Astrocyte (in vitro differentiated cells and primary cell): Measurements from ENCODE around the gene SOAT2.

Experiments
- EZH2 ChIP-seq: IDR thresholded peaks from 2 replicates; pipeline ENCODE4 v1.6.1; 2012; ENCODE audit warnings: mild to moderate bottlenecking, low read length, inconsistent platforms; ENCODE audit not compliant: insufficient read depth
- TF ChIP-seq, protein P1 (sequence below): IDR thresholded peaks from 2 replicates; pipeline ENCODE4 v1.5.1; 2011; ENCODE audit warnings: low read depth, mild to moderate bottlenecking, inconsistent platforms, low read length, moderate library complexity; ENCODE audit not compliant: insufficient read depth

DNA sequence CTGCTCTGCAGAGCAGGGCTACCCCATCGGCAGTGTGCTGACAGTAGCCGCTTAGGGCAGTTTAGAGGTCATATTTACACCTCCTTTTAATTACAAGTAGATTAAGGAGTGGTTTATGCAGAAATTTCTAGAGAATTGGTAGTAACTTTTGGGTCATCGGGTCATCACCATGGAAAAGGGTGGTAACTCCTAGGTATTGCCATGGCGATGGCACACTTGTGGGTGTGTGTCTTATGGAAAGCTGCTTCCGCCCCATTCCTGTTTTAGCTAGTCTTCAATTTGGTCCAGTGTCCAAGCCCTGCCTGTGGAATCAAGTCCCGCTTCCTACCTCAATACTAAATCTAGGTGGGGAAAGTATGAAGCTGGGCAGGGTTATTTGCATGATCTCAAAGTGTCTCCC, 47.8 kb downstream of the SOAT2 start:
- TF ChIP-seq, protein P1, sequence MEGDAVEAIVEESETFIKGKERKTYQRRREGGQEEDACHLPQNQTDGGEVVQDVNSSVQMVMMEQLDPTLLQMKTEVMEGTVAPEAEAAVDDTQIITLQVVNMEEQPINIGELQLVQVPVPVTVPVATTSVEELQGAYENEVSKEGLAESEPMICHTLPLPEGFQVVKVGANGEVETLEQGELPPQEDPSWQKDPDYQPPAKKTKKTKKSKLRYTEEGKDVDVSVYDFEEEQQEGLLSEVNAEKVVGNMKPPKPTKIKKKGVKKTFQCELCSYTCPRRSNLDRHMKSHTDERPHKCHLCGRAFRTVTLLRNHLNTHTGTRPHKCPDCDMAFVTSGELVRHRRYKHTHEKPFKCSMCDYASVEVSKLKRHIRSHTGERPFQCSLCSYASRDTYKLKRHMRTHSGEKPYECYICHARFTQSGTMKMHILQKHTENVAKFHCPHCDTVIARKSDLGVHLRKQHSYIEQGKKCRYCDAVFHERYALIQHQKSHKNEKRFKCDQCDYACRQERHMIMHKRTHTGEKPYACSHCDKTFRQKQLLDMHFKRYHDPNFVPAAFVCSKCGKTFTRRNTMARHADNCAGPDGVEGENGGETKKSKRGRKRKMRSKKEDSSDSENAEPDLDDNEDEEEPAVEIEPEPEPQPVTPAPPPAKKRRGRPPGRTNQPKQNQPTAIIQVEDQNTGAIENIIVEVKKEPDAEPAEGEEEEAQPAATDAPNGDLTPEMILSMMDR, result no peak
- no peak for TF ChIP-seq EZH2
